AG04450 (cell line): ENCODE data around the gene FARS2. TPM values are rescaled to one million over a fixed set of nuclear protein-coding genes. Genes with fewer than 3 reads are reported as not detected.
A peak's percentile ranks its signal among the peaks of the same experiment; 100 is the strongest.

Experiments used
- CTCF ChIA-PET: fragments of 300-600, 350-600 bp; formaldehyde crosslinking; extraction: SDS; loops from one replicate; lab custom pipeline; 2022; ENCODE audit warnings: antibody characterized with exemption, inconsistent platforms; lab: Charles Lee
- POLR2A ChIA-PET: fragments of 350-600 bp; formaldehyde crosslinking; extraction: SDS; loops from one replicate; lab custom pipeline; 2021; ENCODE audit warnings: antibody characterized with exemption, inconsistent platforms; lab: Yijun Ruan, JAX
- DNase-seq: peaks from one replicate; pipeline ENCODE4 v3.0.0-alpha.2; 2011; ENCODE audit warnings: low read depth, low spot score
- H3K27ac ChIP-seq: one replicate; pipeline ENCODE4 v1.5.1; 2012; ENCODE audit warnings: low read depth, low read length, control low read depth
- H3K27me3 ChIP-seq: one replicate; pipeline ENCODE4 v1.6.0; 2012; ENCODE audit warnings: low read length; ENCODE audit not compliant: control insufficient read depth, insufficient read depth
- H3K4me3 ChIP-seq: 2 replicates; pipeline ENCODE4 v1.5.1; 2011; ENCODE audit warnings: mild to moderate bottlenecking, low read depth, low read length, control low read depth
- H3K9me3 ChIP-seq: 2 replicates; pipeline ENCODE4 v1.5.1; 2012; ENCODE audit warnings: low read length; ENCODE audit not compliant: control insufficient read depth, insufficient read depth
- polyA plus RNA-seq: library from polyadenylated mRNA; depleted of rRNA; stranded (reverse); fragments of >200 nt; gene quantifications from 2 replicates; pipeline ENCODE4 v1.2.3, GENCODE V29; 2011
- TF ChIP-seq, protein P1 (sequence below): IDR thresholded peaks from 2 replicates; pipeline ENCODE4 v1.5.1; 2011; ENCODE audit warnings: low read depth, low read length, control low read depth, inconsistent platforms

Gene FARS2
- polyA plus RNA-seq, 1 experiment, result 14.0 TPM

DNA sequence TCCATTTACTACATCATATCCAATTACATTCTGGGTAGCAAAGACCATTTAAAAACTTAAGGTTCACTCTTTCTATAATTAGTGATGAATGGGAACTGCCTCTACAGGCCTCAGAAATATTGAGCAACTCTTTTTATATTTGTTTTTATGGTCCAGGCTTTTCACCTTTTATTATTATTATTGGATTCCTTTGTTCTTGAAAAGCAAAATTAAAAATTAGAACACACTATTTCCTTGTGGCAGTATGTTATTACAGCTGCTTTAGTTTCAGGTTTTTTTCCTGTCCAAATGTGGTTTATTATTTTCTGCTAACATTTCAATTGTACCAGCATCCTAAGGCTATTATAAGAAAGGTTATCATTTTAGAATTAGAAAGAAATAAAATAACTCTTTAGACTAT, 150.1 kb downstream of the FARS2 start:
- DNase-seq, result no peak
- H3K4me3 ChIP-seq, result no peak overlapping the region
- ChIA-PET CTCF (no interaction called here), POLR2A (no interaction called here)
- no peaks in the 10 kb centered on the region for H3K9me3 ChIP-seq
- TF ChIP-seq, protein P1, sequence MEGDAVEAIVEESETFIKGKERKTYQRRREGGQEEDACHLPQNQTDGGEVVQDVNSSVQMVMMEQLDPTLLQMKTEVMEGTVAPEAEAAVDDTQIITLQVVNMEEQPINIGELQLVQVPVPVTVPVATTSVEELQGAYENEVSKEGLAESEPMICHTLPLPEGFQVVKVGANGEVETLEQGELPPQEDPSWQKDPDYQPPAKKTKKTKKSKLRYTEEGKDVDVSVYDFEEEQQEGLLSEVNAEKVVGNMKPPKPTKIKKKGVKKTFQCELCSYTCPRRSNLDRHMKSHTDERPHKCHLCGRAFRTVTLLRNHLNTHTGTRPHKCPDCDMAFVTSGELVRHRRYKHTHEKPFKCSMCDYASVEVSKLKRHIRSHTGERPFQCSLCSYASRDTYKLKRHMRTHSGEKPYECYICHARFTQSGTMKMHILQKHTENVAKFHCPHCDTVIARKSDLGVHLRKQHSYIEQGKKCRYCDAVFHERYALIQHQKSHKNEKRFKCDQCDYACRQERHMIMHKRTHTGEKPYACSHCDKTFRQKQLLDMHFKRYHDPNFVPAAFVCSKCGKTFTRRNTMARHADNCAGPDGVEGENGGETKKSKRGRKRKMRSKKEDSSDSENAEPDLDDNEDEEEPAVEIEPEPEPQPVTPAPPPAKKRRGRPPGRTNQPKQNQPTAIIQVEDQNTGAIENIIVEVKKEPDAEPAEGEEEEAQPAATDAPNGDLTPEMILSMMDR, result no peak
- H3K27me3 ChIP-seq, result no peaks in the 10 kb centered on the region
- H3K27ac ChIP-seq, result no peak overlapping the region

DNA sequence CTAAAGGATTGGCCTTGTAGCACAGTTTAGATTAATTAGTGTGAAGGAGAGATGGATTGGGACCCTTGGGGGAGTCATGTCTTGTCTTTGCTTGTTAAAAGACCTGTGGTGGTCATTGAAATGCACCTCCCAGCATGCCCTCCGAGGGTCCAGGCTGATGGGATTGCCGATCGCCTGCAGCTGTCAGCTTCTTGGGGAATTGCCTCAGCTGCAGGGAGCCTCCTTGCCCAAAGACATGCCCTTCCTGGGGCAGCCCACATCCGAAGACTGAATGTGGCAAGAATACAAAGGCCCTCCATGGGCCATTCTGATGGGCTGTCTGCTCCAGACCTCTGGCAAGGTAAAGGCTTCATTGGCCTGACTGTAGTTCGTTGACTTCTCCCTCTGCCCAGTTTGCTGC, 150.7 kb downstream of the FARS2 start:
- DNase-seq, result no peak
- Histone ChIP-seq H3K27ac (no peak overlapping the region), H3K4me3 (no peak overlapping the region), H3K27me3 (no peaks in the 10 kb centered on the region), H3K9me3 (no peaks in the 10 kb centered on the region)
- ChIA-PET POLR2A (no interaction called here), CTCF (no interaction called here)
- TF ChIP-seq, protein P1, result no peak

DNA sequence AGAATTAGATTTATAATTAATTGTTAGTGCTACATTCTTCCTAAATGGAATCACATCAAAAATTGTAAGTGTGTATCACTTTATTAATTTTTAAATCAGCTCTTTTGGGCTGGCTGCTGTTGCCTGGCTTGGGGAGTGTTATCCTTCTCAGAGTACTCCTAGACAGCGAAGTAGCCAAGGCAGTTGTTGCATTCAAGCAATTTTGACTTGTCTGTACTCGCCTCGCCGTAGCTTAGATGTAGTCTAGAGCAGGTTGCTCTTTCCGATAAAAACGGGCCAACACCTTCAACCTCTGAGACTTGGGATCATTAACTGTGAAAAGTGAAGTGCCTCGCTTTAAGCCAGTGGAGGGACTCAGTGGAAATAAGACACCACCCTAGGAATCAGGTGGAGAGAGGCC, 151.3 kb downstream of the FARS2 start:
- CTCF ChIA-PET, result interaction anchor here (1.1 to 1.8 kb wide), 3 partner anchors 10 to 1135 kb away, joined by 6 to 9 read pairs (median 8); no protein-coding TSS in a partner anchor
- POLR2A ChIA-PET, result no interaction called here
- no peaks in the 10 kb centered on the region for H3K9me3 ChIP-seq

DNA sequence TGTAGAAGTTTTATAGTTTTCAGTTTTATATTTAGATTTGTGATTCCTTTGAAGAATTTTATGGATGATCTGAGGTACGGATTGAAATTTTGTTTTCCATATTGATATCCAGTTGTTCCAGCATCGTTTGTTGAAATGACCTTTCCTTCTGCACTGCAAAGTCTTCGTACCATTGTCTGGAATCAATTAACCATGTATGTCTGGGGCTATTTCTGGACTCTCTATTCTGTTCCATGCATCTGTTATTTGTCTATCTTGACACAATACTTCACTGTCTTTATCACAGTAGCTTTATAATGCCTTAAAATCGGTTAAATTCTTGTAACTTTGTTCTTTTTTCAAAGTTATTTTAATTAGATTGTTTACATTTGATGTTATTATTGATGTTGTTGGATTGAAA, 154.9 kb downstream of the FARS2 start:
- H3K4me3 ChIP-seq, result no peak overlapping the region
- no peak overlapping the region for H3K27ac ChIP-seq
- POLR2A ChIA-PET, result no interaction called here
- H3K9me3 ChIP-seq, result no peaks in the 10 kb centered on the region
- DNase-seq, result no peak
- TF ChIP-seq, protein P1, result no peak
- H3K27me3 ChIP-seq, result no peaks in the 10 kb centered on the region
- CTCF ChIA-PET, result no interaction called here

More for the DNA sequence above, 151.3 kb downstream of the FARS2 start:
- H3K27ac ChIP-seq, result no peak overlapping the region
- no peaks in the 10 kb centered on the region for H3K27me3 ChIP-seq
- no peak overlapping the region for H3K4me3 ChIP-seq
- no peak for DNase-seq
- TF ChIP-seq, protein P1, result no peak

DNA sequence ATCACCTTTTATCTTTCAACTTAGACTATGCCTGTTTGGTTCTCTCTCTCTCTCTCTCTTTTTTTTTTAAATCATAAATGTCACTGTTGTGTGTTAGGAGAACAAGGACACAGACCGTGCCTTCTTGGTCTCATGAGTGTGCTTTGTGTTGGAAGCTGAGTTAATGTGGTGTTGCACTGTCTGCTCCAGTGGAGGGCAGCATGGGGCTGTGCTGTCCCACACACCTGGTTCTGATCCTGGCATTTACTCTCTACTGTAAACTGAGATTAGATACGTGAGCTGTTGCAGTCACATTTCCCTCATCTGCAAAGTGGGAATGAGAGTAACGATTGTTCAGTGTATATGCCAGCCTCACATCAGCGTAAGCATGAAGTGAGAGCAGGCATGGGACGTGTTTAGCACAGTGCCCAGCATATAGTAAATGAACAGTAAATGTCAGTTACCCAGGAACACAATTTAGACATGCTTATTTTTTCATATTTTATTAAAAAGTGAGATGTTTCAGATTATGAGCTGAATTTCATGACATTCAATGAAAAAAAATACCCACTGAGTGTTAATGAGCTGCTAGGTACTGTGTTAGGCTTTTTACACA, 161.1 kb downstream of the FARS2 start:
- H3K27ac ChIP-seq, result no peak overlapping the region
- no peaks in the 10 kb centered on the region for H3K9me3 ChIP-seq
- TF ChIP-seq, protein P1, result peak; percentile 78
- ChIA-PET CTCF (interaction anchor here (0.5 to 2.8 kb wide), 18 partner anchors 9 to 1124 kb away, joined by 3 to 37 read pairs (median 4); no protein-coding TSS in a partner anchor), POLR2A (no interaction called here)
- H3K27me3 ChIP-seq, result no peaks in the 10 kb centered on the region
- H3K4me3 ChIP-seq, result no peak overlapping the region
- peak; percentile 21 for DNase-seq
